HG03095 (cell line): ENCODE measurements around the gene MICAL2.

ENCODE experiments used
- ATAC-seq: cut with Tn5 transposase; IDR thresholded peaks from one replicate; pipeline ENCODE4 v1.9.1; 2021; ENCODE audit warnings: moderate library complexity; ENCODE audit not compliant: unreplicated experiment

MICAL2 gene

DNA sequence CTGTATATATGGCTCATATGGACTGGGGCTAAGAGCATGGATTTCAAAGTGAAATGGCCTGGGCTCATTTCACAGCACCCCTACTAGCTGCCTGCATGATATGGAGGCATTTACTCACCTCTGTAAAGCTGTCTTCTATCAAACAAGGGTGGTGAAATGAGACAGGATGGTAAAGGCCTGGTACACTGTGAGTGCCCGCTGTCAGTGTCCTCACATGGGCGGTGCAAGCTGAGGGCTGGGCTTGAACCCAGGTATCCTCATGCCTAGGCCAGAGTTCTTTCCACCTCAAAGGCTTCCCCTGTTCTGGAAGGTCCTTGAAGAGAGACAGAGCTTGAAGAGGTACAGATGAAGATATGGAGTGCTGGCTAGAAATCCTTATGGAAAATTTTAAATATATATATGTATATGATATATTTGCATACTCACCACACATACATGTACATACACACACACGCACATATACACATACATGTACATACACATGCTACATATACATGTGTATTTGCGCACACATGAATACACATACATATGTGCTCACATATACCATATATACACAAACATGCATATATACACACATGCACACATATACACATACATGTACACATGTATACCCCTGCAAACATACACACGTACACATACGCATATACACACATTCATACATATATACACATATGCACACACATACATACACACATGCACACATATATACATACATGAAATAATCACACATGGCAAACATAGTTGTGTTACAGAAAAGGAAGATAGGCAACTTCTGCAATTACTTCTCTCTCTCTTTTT, 44.7 kb downstream of the MICAL2 start:
- no peak for ATAC-seq

DNA sequence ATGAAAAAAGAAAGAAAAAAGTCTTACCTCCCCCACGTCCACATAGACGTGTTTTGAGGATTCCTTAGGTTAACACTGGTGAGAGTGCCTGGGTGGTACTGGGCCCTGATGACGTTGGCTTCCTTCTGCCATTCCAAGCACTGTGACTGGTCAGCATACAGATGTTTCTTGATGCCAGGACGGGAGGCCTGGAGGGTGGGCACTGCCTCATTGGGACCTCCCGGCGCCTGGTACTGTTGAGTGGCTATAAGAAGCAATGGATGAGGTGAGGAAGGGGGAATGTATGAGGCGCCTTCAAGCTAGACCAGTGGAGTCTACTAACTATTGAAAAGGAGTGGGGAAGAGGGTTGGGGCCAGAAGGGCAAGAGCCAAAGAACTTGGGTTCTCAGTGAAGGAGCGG, 45.3 kb downstream of the MICAL2 start:
- ATAC-seq: no peak

DNA sequence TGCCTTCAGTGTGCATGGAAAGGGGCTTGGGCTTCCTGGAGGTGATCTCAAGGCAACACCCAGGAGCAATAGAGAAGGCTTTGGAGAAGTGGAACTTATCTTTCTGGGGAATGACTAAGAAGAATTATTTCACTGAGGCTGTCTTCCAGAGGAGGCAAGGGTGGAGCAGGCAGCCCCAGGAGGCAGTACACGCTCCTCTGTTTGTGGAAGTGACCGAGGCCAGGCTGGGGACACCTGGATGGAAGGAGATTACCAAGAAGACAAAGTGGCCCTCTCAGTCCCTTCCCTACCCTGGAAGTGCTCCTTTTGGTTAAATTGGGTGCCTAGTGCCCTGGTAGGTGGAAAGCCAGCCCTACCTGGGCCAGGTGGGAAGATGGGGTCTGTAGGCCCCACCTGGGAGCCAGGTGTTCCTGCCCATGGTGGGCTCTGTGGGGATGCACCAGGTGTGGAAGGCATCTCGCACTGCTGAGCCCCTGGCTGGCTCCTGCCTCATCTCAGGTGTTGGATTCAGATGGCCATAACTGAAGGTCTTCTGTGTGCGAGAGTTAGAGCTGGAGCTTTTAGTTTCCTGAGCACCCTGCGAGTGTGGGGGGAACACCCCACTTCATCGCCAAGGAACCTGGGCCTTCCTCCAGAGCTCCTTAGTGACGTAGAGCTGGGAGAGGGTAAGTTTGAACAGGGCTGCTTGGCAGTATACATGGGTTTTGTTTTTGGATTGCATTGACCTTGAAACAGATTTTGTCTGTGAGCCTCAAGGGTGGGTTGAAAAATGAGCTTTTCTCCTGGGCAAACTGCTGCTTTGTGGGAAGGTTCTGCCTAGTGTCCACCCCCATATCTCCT, 46.1 kb downstream of the MICAL2 start:
- no peak for ATAC-seq

DNA sequence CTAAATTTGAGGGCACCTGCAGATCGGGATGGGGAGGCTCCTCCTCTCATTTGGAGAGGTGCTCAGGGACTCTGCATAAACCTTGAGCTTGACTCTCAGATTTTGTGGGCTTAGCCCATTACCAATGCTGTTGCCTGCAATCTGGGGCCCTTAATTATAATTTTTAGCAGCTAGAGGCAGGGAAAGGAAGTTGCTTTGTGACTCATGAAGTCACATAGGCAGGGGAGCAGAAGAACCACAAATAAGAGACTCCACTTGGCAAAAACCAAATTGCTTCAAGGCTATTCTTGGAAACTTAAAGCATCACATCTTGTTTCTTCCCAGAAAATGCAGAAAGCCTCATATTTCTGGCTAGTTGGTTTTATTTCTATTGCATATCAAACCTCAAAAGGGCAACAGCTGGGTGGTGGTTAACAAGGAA, 46.9 kb downstream of the MICAL2 start:
- ATAC-seq: no peak

DNA sequence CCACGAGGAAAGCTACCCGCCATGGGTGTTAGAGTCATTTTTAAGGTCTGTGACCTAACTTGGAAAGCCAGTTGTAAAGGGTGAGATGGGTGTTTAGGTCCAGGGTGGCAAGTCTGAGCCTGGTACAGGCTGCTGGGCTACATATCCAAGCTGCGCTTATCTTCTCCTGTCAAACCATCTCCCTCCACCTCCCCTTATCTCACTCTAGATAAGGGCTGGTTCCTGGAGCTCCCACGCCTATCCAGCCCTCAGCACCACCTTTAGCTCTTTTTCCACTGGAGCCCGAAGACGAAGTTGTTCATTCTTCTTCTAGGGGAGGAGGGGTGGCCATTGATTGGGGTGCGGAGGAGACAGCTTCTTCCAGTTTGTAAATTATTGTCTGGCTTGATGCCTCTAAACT, 48.5 kb downstream of the MICAL2 start:
- ATAC-seq: no peak

DNA sequence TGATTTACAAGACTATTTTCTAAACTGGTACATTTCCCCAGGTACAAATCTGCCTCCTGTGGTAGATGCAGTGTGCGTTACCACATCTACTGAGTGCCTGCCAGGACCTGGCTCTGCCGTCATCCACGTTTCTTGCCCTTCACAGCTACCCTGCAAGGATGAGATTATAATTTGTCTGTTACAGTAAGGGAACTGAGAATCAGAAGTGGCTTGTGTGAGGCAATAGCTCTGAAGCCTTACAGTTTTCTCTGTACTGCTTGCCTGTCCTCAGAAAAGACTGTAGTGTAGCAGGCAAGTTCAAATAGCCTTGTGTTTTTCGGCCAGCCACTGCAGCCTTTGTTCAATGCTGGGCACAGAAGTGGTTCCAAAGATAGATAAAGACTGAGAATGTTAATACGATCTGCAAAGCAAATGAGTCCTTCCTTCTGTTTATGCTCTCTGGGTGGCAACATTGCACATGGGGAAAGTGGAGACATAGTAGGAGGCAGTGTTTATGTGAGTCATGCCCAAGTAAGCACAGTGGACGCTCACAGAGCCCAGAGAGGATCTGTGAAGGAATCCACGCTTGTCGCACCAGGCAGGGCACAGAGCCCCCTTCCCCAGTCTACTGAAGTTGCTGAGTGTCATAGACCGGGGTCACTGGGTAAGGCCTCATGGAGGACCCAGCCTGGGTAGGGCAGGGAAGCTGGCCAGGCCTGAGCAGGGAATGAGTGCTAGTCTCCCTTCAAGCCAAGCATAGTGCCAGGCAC, 49.1 kb downstream of the MICAL2 start:
- no peak for ATAC-seq

DNA sequence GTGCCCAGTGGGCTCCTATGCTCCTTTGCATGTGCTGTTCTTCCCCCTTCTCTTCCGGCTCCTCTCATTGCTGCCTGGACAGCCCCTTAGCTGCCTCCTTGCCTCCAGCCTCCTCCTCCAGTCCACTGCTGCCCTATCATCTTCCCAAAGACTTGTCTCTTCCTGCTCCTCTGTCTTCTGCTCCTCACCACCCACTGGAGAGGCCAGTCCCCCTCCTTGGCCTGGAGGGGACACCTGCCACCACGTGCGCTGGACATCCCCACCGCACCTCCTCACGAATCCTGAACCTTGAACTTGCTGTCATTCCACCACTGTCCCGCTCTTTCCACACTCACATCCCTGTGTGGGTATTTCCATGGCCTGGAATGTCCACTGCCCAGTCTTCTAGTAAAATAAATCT, 49.8 kb downstream of the MICAL2 start:
- ATAC-seq: no peak

DNA sequence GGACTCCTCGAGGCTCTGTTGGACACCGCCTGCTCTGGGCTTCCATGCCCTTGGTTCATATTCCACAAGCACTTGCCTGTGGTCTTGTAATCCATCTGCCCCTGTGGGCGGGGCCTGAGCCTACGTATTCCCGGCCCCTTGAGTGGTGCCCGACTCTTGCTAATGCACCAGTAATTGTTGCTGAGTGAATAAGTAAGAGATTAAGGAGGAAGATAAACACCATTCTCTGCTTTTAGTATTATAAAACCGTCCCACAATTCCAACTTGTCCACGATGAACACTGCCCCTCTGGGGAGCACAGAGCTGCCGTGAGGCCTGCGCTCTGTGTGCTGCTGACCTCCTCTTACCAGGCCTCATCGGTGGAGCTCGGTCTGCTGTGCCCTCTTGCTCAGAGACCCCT, 50.3 kb downstream of the MICAL2 start:
- ATAC-seq: no peak

DNA sequence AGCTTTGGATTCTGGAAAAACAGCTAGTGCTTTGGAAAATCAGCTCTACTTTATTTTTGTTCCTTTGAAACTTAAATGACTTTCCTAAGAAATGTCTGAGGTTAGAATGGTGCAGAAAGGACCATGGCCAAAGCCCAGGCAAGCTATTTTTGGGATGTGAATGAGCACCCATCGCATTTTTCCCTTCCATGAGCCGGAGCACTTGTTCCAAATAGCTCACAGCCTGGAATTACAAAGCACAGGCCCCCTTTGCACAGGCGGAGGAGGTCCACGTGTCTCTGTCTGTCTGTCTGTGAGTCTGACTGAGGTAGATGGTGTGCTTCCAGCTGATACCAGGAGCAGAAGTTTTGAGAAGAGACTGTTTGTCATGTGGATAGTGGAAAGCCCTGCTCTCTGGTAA, 50.7 kb downstream of the MICAL2 start:
- no peak for ATAC-seq

DNA sequence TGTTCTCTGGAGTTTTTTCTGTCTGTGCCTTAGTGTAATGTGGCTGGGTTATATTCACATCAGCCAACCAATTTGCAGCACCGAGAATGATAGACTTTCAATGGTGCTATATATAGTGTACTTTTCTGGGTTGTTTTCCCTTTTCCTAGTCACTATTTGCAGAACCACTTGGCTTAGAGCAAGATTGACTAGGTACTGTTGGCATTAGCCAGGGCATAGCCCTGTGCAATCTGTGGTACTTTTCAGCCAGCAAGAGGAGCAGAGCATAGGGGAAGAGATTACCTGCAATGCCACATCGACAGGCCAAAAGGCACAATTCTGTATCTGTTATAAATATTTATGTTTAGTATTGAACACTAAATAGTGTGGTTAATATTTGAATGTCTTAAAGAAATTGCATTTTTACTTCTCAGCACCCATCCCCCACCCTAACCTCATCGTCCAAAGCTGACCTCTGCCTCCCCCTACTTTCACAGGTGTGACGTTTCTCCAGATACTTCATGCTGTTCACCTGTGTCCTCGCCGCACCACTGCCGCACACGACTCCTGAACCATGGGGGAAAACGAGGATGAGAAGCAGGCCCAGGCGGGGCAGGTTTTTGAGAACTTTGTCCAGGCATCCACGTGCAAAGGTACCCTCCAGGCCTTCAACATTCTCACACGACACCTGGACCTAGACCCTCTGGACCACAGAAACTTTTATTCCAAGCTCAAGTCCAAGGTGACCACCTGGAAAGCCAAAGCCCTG, 51.4 kb downstream of the MICAL2 start:
- no peak for ATAC-seq

DNA sequence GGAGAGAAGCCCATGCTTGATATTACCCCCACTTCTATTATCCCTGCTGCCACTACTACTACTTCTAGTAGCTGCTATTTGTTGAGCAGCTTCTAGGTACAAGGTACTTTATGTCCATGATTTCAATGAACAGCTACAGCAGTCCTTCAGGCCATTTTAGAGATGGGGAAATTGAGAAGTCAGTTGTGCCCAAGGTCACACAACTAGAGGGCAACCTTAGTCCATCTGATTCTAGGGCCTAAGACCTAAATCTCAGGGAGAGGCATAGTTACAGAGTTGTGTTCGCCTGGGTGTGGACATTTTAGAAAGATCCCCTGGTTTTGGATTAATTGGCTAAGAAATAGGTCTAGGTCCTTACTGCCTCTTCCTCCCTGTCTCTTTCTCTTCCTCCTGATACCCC, 52.3 kb downstream of the MICAL2 start:
- no peak for ATAC-seq

DNA sequence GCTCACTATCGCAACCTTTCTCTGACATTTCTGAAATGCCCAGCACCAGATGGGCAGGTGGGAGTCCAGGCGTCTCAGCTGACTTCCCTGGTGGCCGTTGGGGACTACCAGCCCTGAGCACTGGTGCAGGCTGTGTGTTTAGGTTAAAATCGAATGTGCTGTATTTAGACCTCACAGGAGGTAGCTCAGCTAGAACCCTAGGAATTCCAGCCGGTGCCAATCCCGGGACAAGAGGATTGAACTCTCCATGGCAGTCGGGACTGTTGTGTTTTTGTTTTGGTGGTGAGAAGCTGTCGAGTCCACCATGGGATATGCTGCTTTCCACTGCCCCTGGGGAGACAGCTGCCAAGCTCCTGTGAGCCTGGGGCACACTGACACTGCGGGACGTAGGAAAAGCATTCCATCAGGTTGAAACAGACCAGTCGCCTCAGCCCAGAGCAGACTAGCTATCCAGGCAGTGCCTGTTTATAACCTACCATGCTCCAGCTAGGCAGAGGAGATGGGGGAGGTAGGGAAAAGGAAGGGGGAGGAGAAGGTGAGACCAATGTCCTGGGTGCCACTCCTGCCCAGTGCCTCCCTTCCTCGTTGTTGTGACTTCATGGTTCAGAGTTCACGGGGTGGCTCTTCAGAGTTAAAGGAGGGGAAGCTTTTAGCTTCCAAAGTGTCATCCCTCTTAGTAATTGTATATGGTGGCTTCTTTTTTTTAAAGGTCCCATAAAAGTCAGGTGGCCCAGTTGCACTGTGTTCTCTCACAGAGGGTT, 53.0 kb downstream of the MICAL2 start:
- ATAC-seq: no peak

DNA sequence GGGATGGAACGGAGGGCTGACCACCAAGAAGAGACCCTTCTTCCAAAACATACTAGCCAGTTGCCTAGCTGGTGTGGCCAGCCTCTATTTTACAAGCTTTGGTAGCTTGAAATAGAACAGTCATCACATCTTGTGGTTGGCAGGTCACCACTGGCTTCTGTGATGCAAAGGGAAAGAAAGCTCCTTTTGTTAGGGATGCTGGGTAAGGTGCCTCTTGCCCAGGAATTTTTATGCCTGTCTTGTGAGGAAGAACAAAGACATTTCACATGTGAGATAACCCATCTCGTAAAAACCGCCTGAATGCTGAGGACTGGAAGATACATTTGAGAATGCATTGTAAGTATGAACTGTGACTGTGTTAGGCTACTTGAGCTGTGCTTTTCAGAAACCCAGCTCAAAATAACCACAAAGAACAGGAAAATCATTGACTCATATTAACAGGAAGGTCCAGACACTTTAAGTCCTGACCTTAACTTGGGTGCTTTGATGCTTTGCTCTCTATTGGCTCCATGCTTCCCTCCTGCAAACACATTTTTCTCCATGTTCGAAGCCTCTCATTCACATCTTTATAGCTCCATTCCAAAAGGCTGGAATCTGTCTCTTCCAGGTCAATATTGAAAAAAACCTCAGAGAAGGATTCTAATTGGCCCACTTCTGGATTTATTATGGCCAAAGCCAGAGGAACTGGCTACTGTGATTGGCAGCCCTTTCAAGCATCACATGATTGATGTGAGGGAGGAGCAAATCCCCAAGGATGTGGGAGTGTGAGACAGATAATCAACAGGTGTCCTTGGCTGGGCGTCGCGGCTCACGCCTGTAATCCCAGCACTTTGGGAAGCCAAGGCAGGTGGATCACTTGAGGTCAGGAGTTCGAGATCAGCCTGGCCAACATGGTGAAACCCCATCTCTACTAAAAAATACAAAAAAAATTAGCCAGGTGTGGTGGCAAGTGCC, 53.9 kb downstream of the MICAL2 start:
- no peak for ATAC-seq

DNA sequence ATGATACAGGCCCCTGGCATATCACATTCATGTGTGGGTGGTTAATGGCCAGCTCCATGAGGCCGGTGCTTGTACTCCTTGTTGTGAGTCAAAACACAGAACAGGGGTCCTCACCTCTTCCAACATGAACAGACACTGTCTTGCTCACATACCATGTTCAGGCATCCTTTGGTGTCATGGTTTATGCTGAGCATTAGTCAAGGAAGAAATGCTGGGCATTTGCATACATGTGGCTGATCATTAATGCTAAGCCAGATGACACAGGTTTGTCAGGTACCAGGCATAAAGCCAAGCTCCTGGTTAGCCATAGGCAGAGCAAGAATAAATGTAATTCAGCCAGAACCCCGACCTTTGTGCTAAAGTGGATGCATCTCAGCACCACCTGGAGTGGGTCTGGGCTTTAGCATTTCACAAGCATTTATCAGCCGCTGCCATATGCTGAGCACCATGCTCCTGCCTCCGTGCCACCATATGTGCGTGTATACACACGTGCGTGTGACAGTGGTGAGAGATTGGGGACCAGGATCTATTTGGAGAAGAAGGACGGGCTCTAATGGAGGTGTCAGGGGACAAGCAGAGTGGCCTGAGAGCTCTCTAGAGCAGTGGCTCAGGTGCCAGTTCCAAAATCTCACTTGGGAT, 55.0 kb downstream of the MICAL2 start:
- no peak for ATAC-seq

DNA sequence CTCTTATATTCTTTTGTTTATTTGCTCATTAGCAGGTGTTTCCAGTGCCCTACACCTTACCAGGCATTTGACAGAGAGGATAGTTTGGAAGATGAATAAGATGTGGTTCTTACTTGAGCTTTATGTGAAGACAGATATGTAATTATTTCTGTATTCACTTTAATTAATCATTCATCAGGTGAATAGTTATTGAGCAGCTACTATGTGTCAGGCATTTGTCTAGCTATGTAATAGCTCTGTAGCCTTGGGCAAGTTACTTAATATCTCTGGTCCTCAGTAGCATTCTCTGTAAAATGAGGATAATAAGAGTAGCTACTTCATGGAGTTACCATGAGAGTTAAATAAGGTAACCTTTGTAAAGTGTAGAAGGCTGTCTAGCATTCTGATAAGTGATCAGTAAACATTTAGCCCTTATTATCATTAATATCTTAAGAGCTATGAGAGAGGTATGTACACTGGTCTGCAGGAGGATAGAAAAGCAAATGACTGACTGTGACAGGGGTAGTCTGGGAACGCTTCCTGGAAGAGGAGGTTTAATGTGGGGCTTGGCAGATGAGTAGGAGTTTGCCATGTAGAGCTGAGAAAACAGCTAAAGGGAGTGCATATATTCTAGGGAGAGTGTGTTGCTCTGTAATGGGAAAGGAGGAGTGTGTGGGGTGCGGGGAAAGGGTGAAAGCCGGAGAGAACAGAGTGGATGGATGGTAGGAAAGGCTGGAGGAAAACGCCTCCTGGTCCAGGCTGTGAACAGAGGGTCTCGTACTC, 56.1 kb downstream of the MICAL2 start:
- ATAC-seq: no peak

DNA sequence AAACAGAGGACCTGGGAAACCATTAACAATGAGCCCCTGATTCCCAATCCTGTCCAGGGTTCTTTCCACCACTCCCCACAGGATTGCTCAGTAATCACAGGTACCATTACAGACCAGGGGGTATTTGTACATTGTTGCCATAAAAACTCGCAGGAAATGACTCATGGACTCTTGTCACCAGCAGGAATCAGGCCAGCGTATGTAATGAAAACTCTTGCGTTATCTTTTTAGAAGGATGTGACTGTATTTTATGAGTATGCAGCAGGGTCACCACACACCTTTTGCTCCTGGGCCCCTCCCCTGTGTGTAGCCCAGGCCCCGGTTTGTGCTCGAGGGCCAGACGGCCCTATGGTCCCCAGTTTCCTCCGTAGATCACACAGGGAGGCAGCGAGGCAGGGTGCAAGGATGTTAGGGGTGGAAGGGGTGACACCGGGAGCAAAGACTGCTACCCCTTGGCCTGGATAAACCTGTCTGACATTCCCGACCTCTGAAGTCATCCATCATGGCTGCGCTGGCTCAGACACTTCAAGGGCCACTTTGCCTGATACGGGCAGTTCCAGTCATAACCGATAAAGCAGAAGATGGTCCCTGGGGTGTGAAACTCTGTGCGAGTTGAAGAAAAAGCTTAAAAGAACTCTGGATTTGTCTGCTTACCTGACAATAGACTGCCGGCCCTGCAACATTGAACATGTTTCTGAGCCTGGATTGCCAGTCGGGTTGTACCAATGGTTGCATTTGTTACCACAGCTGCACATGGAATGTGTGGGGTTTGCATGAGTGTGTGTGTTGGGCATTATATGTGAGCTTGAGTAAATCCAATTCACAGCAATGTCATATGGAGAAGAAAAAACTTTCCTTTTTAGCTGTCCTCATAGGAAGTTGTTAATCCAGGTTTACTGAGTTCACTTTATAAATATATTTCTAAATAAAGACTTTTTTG, 56.9 kb downstream of the MICAL2 start:
- no peak for ATAC-seq

DNA sequence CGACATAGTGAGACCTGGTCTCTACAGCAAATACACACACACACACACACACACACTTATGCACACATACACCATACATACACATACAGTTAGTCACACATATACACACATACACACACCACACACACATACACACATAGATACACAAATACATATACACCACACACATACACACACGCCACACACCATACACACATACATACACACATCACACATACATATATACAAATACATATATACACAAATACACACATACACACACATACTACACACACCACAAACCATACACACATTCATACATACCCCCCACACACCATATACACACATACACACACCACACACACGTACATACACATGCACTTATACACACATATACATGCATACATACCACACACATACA, 57.7 kb downstream of the MICAL2 start:
- ATAC-seq: no peak
